Small intestine (tissue), 7 donors: ENCODE results near the gene MOV10L1. TPM values are rescaled to one million over a fixed set of nuclear protein-coding genes. Genes with fewer than 3 reads are reported as not detected.

Experiments used
- DNase-seq, 2 donors: peaks; one replicate each; pipeline versions ENCODE4 v3.0.0 to v3.0.0-alpha.2; 2013
- FAIRE-seq: peaks from 2 replicates; lab custom pipeline; 2012; peaks lifted over from hg19 to GRCh38; lab: Jason Lieb, UNC
- H3K27ac ChIP-seq, 3 donors: one replicate each; pipeline ENCODE4 v1.5.1; 2013; ENCODE audit warnings: low read length in 2 of 3, mild to moderate bottlenecking in 2 of 3, control low read depth in 1 of 3, inconsistent platforms in 1 of 3, low read depth in 1 of 3, moderate library complexity in 1 of 3
- H3K27me3 ChIP-seq, 3 donors: one replicate each; pipeline ENCODE4 v1.6.1; 2013; ENCODE audit warnings: low read length in 3 of 3, inconsistent platforms in 1 of 3; ENCODE audit not compliant: control insufficient read depth in 3 of 3, insufficient read depth in 3 of 3
- H3K36me3 ChIP-seq, 3 donors: one replicate each; pipeline ENCODE4 v1.6.1; 2013; ENCODE audit warnings: low read length in 3 of 3, inconsistent platforms in 1 of 3, low read depth in 1 of 3, mild to moderate bottlenecking in 1 of 3, moderate library complexity in 1 of 3; ENCODE audit not compliant: control insufficient read depth in 3 of 3, insufficient read depth in 2 of 3
- H3K4me1 ChIP-seq, 3 donors: one replicate each; pipeline ENCODE4 v1.6.1; 2013; ENCODE audit warnings: low read length in 2 of 3, inconsistent platforms in 1 of 3, low read depth in 1 of 3, mild to moderate bottlenecking in 1 of 3, moderate library complexity in 1 of 3; ENCODE audit not compliant: control insufficient read depth in 3 of 3, insufficient read depth in 2 of 3
- H3K4me3 ChIP-seq, 3 donors: one replicate each; pipeline ENCODE4 v1.5.1; 2013; ENCODE audit warnings: low read length in 3 of 3, control low read depth in 1 of 3, inconsistent platforms in 1 of 3, low read depth in 1 of 3, mild to moderate bottlenecking in 1 of 3, moderate library complexity in 1 of 3
- H3K9me3 ChIP-seq, 2 donors: one replicate each; pipeline ENCODE4 v1.6.1; 2013; ENCODE audit warnings: low read depth in 1 of 2, low read length in 1 of 2; ENCODE audit not compliant: control insufficient read depth in 2 of 2, insufficient read depth in 1 of 2
- WGBS, 3 donors: extraction: QIAGEN DNeasy Blood & Tissue Kit; methylation state at CpG; one replicate each; pipeline ENCODE4 v1.1.7; 2013; 5-methylcytosine and 5-hydroxymethylcytosine counted together
- polyA plus RNA-seq, 4 donors: library from polyadenylated mRNA; stranded (reverse) in 3 of 4; unstranded in 1 of 4; fragments of 200-250 nt in 3 of 4; fragments of 120-200 nt in 1 of 4; gene quantifications; one replicate each; pipeline versions ENCODE4 v1.2.1 to v1.2.3, GENCODE V29; 2013
- donor health status: healthy with polysubstance abuse.
- donor health status: control.
- donor health status: control.
- donor health status: Bipolar disorder and iron deficiency.
- donor health status: healthy.

The MOV10L1 gene
- polyA plus RNA-seq, 4 donors: 0.19 to 2.1 TPM; not detected in 2

DNA sequence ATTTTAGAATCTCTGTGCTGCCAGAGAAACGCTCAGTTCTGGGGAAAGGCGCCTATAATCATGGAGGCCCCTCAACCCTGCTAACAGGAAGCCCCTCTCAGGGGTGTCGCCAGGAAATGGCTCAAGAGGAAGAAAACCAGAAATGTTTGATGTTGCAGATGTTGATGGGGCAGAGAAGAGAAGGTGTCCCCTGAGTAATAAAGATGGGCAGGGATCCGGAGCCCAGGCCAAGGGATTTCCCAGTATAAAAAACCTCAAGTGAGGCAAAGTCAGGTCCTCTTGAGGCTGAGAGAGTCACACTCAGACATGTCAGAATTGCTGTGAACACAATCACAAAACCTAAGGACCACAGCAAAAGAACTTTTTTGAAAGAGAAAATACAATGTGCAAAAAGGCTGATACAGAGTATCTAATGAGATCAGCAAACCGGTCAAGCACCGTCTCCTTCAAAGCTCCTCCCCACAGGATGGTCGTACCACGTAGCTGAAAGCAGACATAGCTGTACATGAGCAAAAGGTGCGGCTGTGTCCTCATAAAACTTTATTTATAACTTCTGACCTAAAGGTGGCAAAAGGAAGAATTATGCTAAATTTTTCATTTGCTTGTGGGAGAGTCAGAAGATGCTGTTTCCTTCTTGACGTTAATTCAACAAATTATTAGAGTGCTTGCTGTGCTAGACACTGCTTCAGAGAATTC, 12.2 kb downstream of the MOV10L1 start:
- H3K4me3 ChIP-seq: no peak overlapping the region
- no peak overlapping the region for H3K27ac ChIP-seq
- 63 to 69% (median 64%) methylated on average over 10 of the region's 10 CpGs for WGBS, 3 donors
- DNase-seq (no peak), FAIRE-seq (no peak)
- peaks cover 0 to 3% of the 10 kb centered on the region in 2 donors for H3K9me3 ChIP-seq
- no peaks in the 10 kb centered on the region for H3K36me3 ChIP-seq
- no peaks in the 10 kb centered on the region for H3K27me3 ChIP-seq
- H3K4me1 ChIP-seq: no peaks in the 10 kb centered on the region

GRCh38 chr22:50102946-50103345, 13.1 kb downstream of the MOV10L1 start:
- Histone ChIP-seq H3K9me3 (peaks cover 0 to 3% of the 10 kb centered on the region in 2 donors), H3K36me3 (no peaks in the 10 kb centered on the region), H3K4me1 (no peaks in the 10 kb centered on the region), H3K27ac (no peak overlapping the region), H3K4me3 (no peak overlapping the region), H3K27me3 (no peaks in the 10 kb centered on the region)
- WGBS, 3 donors: 30 to 50% (median 32%) methylated on average over 11 of the region's 11 CpGs
- DNase-seq: no peak
- FAIRE-seq: no peak

- H3K9me3 ChIP-seq: peaks cover 0 to 3% of the 10 kb centered on the region in 2 donors
- DNase-seq: no peak
- no peak overlapping the region for H3K27ac ChIP-seq
- H3K4me3 ChIP-seq: no peak overlapping the region
- H3K36me3 ChIP-seq: no peaks in the 10 kb centered on the region
- 54 to 69% (median 61%) methylated on average over 6 of the region's 6 CpGs for WGBS, 3 donors
- H3K4me1 ChIP-seq: no peaks in the 10 kb centered on the region
- no peaks in the 10 kb centered on the region for H3K27me3 ChIP-seq
- no peak for FAIRE-seq
Observed at GRCh38 chr22:50104141-50104544, 14.3 kb downstream of the MOV10L1 start.

DNA sequence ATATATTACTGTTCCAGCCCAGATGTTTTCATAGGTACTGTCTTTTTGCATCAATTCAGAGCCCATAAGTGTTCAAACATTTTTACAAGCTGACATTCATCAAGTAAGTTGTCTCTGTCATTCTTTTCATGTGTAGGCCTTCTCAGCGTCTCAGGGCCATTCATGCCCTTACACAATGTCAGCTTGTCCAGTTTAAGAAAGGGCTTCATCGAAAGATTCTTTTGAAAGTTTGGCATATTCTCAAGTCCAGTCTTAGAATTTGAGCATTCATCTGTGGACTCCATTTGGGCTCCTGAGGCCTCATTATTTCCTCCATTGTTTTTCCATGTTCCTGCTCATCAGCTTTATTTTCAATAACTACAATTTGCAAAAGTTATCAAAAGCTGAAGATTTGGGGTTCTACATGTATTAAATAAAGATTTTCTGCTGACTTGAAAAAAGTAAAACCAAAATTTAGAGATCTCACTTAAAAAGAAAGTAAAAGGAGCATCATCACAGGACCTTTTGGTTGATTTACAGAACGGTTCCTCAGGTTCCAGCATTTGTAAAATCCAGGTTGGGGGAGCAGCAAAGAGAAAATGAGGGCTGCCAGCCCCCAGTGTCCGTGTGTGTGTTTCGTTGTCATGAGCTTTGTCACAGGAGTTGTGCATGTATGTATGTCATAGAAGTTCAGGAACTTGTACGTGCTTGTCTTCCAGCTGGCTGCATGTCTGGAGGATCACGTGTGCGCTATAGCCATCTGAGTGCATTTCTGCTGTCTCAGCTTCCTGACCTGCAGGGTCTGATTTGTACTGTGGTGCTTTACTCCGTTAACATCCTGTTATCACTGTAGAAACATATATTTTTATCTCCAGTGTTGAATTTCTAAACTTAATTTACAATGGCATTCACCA, 15.6 kb downstream of the MOV10L1 start:
- FAIRE-seq: no peak
- no peak overlapping the region for H3K27ac ChIP-seq
- no peak overlapping the region for H3K4me3 ChIP-seq
- no peaks in the 10 kb centered on the region for H3K27me3 ChIP-seq
- 52 to 76% (median 68%) methylated on average over 9 of the region's 9 CpGs for WGBS, 3 donors
- peaks cover 0 to 3% of the 10 kb centered on the region in 2 donors for H3K9me3 ChIP-seq
- DNase-seq: no peak
- no peaks in the 10 kb centered on the region for H3K4me1 ChIP-seq
- H3K36me3 ChIP-seq: no peaks in the 10 kb centered on the region

DNA sequence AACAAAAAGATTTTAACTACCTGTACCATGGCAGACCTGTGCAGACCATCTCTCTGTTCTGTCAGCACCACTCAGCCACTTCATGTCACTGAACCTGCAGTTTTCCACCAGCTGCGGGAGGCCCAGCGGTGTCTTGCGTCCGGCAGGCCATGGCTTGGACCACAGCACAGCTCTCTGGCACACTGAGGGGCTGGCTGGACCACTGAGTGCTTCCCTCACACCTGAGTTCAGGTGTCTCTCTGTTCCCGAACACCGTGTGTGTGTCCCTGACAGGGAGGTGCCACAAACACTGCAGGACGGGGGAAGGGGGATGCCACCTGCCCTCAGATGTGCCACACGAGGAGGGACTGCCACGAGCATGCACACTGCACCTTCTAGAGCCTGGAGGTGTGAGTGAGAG, 17.7 kb downstream of the MOV10L1 start:
- FAIRE-seq (no peak), DNase-seq (no peak)
- peaks cover 0 to under 1% (median 0%) of the 10 kb centered on the region in 3 donors for H3K27me3 ChIP-seq
- H3K9me3 ChIP-seq: peaks cover 0 to 3% of the 10 kb centered on the region in 2 donors
- H3K36me3 ChIP-seq: no peaks in the 10 kb centered on the region
- no peak overlapping the region for H3K27ac ChIP-seq
- no peaks in the 10 kb centered on the region for H3K4me1 ChIP-seq
- H3K4me3 ChIP-seq: no peak overlapping the region
- 67 to 80% (median 72%) methylated on average over 9 of the region's 9 CpGs for WGBS, 3 donors

DNA sequence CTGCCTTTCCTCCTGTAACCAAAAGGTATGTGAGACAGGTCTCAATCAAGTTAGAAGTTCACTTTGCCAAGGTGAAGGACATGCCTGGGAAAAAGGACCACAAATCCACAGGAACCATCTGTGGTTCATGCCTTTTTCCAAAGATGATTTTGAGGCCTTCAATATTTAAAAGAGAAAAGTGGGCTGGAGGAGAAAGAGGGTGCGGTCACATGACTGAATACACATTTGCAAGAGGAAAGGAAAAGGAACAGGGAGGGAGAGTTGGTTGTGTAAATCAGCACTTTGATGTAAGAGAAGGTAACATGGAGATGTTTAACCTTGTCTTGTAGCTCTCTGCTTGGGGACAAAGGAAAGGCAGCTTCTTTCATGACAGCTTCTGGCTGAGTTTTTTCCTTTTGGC, 21.2 kb downstream of the MOV10L1 start:
- H3K4me1 ChIP-seq: no peaks in the 10 kb centered on the region
- no peak overlapping the region for H3K4me3 ChIP-seq
- no peak for FAIRE-seq
- no peak for DNase-seq
- H3K36me3 ChIP-seq: no peaks in the 10 kb centered on the region
- WGBS, 3 donors: 88 to 95% (median 89%) methylated on average over 1 of the region's 1 CpG
- no peaks in the 10 kb centered on the region for H3K9me3 ChIP-seq
- peaks cover 0 to 7% (median 0%) of the 10 kb centered on the region in 3 donors for H3K27me3 ChIP-seq
- H3K27ac ChIP-seq: no peak overlapping the region

DNA sequence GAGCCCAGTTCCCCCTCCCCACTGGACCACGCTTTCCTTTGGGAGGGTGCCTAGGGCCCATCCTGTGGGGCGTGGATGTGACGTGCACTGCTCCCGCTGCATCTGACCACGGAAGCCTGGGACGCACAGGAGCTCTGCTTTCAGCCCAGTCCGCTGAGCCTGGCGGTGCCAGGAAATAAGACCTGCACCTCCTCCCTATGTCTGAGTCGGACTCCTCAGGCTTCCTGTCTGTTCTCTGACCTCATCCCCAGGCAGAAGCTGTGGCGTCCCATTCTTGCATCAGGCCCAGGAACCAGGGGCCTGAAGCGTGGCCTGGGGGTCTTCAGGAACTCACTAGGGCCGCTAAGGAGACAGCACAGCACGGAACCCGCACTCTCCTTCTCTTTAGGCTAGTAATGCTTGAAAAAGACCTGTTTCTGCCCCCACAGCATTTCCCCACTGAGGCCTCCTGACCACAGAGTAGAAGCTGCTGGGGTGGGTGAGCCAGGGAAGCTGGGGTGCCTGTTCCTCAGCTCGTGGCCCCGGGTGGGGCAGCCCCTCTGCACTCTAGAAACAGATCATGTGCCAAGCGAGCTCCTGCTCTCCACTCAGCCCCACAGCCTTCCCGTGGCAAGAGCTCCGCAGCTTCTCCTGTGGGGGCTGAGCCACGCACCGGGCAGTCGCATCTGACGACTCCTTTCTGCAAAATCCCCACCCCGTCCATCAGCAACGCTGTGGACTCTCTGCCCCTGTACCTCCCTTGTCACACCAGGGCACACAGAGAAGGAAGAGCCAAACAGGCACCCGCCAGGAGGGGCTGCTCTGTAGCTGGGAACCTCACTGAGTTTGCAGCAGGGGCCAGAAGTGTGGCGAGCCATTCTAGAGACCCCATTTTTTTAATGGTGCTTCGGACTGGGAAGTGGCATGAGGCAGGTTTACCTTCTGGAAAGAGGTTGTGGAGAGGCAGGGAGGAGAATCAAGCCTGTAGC, 22.6 kb downstream of the MOV10L1 start:
- FAIRE-seq: no peak
- H3K9me3 ChIP-seq: no peaks in the 10 kb centered on the region
- 59 to 62% (median 59%) methylated on average over 28 of the region's 28 CpGs for WGBS, 3 donors
- no peak overlapping the region for H3K27ac ChIP-seq
- DNase-seq: no peak
- H3K4me1 ChIP-seq: no peaks in the 10 kb centered on the region
- H3K27me3 ChIP-seq: peaks cover 0 to 7% (median 0%) of the 10 kb centered on the region in 3 donors
- H3K4me3 ChIP-seq: no peak overlapping the region
- no peaks in the 10 kb centered on the region for H3K36me3 ChIP-seq
